Fibroblast of villous mesenchyme (primary cell): ENCODE measurements around the gene CPNE2. TPM values are rescaled to one million over a fixed set of nuclear protein-coding genes. Genes with fewer than 3 reads are reported as not detected.

Experiments
- DNase-seq: peaks from one replicate; pipeline ENCODE4 v3.0.0-alpha.2; 2010; ENCODE audit warnings: low read depth
- H3K4me3 ChIP-seq: 2 replicates; pipeline ENCODE4 v1.5.1; 2011; ENCODE audit warnings: low read depth, mild to moderate bottlenecking, low read length
- total RNA-seq: library from RNA; depleted of rRNA; stranded (reverse); fragments of >200 nt; gene quantifications from 2 replicates; pipeline ENCODE4 v1.2.3, GENCODE V29; 2012
- TF ChIP-seq, protein P1 (sequence below): IDR thresholded peaks from 2 replicates; pipeline ENCODE4 v1.5.1; 2012; ENCODE audit warnings: low read depth, mild to moderate bottlenecking, low read length; ENCODE audit not compliant: insufficient read depth

The CPNE2 gene
- total RNA-seq, 1 donor, result 24.2 TPM

DNA sequence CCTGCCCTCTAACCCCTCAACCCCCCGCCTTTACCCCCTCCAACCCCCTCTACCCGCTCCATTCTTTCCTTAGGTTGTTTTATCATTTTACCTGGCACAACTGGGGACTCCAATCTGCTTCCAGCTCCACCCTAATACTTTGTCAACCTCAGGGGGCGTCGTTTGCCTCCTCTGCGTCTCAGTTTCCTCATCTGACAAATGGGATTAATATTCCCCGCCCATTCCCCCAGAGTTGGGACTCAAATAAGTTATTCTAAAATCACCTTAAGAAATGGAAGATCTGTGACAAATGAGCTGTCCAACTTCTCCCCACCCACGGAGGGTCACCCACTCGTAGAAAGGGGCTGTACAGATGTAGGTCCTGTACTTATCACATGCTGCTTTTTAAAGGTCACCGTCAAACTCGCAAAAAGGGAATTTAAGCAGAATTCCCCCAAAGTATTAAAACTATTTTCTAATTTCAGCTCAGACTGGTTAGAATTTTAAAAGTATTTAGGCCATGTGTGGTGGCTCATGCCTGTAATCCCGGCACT, 40.6 kb upstream of the CPNE2 start:
- no peak overlapping the region for H3K4me3 ChIP-seq
- DNase-seq, result no peak
- TF ChIP-seq, protein P1, sequence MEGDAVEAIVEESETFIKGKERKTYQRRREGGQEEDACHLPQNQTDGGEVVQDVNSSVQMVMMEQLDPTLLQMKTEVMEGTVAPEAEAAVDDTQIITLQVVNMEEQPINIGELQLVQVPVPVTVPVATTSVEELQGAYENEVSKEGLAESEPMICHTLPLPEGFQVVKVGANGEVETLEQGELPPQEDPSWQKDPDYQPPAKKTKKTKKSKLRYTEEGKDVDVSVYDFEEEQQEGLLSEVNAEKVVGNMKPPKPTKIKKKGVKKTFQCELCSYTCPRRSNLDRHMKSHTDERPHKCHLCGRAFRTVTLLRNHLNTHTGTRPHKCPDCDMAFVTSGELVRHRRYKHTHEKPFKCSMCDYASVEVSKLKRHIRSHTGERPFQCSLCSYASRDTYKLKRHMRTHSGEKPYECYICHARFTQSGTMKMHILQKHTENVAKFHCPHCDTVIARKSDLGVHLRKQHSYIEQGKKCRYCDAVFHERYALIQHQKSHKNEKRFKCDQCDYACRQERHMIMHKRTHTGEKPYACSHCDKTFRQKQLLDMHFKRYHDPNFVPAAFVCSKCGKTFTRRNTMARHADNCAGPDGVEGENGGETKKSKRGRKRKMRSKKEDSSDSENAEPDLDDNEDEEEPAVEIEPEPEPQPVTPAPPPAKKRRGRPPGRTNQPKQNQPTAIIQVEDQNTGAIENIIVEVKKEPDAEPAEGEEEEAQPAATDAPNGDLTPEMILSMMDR, result no peak

DNA sequence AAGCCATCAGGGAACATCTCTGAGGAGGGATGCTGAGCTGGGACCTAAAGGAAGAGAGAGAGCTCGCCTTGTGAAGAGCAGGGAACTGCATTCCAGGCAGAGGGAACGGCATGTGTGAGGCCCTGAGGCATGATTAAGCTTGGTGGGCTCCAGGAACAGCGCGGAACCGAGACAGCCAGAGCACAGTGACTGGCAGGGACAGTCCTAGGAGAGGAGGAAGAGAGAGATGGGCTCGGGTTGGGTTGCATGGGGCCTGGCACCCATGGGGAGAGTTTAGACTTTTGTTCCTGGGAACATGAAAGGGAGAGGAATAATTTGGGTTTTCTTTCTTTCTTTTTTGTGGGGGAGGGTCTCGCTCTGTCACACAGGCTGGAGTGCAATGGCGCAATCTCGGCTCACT, 39.2 kb upstream of the CPNE2 start:
- TF ChIP-seq, protein P1, result no peak
- DNase-seq, result no peak

DNA sequence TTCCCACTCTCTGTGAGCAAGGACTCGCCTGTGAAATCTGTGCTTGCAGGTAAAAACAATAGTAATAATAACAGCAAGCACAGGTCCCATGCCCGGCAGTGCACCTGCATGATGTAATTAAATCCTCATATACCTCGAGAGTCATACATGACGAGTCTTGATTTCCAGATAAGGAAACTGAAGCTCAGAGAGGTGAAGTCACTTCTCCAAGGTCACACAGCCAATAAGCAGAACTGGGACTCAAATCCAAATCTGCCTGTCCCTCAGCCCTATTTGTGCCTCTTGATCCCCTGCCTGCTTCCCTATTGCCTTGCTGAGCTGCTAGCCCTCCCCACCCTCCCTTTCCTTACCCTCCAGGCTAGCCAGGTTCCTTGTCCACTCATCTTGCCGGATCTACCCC, 38.0 kb upstream of the CPNE2 start:
- DNase-seq, result no peak
- TF ChIP-seq, protein P1, result no peak
- no peak overlapping the region for H3K4me3 ChIP-seq

More for the DNA sequence above, 39.2 kb upstream of the CPNE2 start:
- no peak overlapping the region for H3K4me3 ChIP-seq

DNA sequence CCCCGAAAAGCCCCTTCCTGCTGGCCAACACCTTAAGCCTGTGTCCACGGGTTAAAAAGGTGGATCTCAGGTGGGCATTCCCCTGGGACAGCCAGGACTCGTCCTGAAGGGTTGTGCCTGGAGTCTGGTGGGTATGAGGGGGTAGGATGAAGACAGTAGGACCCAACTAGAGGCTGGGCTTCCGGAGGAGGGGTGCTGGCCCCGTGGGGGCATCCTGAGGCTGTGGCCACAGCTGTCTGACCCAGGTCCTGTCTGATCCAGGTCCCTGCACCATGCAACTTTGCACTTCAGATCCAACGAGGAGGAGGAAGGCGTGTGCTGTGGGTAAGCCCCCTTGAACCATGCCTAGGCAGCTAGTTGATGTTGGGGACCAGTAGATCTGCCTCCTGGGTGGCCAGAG, 37.6 kb upstream of the CPNE2 start:
- DNase-seq, result no peak
- TF ChIP-seq, protein P1, result no peak
- H3K4me3 ChIP-seq, result no peak overlapping the region

DNA sequence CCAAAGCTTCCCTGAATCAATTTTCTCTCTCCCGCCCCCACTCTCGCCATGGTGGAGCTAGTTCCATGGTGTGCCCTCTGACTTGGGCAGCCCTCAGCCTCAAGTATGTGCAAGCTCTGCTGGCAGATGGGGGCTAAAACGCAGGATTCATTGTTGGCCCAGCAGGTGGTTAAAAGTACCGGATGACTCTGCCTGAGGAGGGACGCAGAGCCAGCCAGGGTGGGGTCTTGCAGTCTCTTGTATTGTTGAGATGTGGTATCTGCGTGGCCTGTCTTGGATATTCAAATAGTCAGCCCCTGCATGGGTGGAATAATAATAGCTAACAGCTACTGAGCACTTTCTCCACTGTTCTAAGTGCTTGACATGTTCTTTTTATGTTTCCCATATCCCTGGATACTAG, 36.7 kb upstream of the CPNE2 start:
- TF ChIP-seq, protein P1, result no peak
- no peak overlapping the region for H3K4me3 ChIP-seq
- DNase-seq, result no peak

DNA sequence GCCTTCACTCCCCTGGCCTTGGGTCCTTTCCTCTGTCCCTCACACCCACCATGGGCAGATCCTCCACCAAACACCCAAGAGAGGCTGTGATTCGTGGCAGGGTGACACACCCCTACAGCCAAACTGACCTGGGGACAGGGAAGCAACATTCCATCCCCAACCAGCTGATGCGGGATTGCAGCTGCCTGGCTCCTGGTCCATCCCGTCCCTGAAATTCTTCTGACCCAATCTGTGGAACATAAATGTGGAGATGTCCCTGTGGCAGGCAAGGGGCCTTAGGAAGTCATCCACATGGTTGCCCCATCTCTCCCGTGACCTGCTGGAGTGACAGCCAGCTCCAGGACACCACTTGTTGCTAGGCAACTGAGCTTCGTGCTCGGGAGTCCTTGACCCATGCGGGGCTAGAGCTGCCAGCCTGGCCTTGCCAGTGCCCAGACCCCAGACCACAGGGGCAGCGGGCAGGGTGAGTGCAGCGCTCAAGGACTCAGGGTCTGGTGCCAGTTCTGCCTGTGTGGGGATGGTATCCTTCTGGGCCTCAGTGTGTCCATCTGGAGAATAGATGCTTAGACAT, 34.0 kb upstream of the CPNE2 start:
- DNase-seq, result no peak
- TF ChIP-seq, protein P1, result no peak

More for the DNA sequence above, 34.0 kb upstream of the CPNE2 start:
- no peak overlapping the region for H3K4me3 ChIP-seq
